GM10248 (cell line): Measurements from ENCODE around the gene NUDT1.

Experiments
- CTCF ChIA-PET: fragments of 300-600 bp; sonication (Branson Sonifier 250); formaldehyde crosslinking; extraction: SDS; loops from one replicate; lab custom pipeline; 2021; ENCODE audit warnings: antibody characterized with exemption; lab: Yijun Ruan, JAX
- POLR2A ChIA-PET: fragments of 350-650 bp; sonication (Branson Sonifier 250); formaldehyde crosslinking; extraction: SDS; loops from one replicate; lab custom pipeline; 2020; ENCODE audit warnings: antibody characterized with exemption; lab: Yijun Ruan, JAX
- DNase-seq: peaks from one replicate; pipeline ENCODE4 v3.0.0; 2012; ENCODE audit errors: extremely low spot score
- TF ChIP-seq, protein P1 (sequence below): IDR thresholded peaks from 2 replicates; pipeline ENCODE4 v1.5.1; 2012; ENCODE audit warnings: mild to moderate bottlenecking, low read depth; ENCODE audit errors: extremely low read depth, missing control alignments, control extremely low read depth

The NUDT1 gene

DNA sequence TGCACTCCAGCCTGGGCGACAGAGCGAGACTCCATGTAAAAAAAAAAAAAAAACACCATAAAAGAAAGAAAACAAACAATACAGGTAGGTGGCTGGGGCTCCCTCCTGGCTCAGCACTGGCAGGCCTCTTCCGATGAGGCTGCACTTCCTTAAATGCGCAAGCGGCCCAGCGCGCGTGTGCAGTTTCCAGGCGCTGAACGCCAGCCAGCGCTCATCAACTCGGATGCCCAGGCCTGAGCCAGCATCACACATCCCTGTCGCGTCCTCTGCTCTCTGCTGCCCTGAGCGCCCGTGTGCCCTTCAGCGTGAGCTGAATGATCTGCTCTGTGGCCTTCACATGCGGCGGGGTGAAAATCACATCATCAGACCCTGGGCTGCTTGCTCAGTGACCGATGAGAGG is 31.8 kb downstream of the NUDT1 start:
- ChIA-PET POLR2A (no interaction called here), CTCF (interaction anchor here (1.2 to 2.2 kb wide), 2 partner anchors 9 to 14 kb away, joined by 4 to 6 read pairs; no protein-coding TSS in a partner anchor)
- no peak for DNase-seq
- TF ChIP-seq, protein P1, sequence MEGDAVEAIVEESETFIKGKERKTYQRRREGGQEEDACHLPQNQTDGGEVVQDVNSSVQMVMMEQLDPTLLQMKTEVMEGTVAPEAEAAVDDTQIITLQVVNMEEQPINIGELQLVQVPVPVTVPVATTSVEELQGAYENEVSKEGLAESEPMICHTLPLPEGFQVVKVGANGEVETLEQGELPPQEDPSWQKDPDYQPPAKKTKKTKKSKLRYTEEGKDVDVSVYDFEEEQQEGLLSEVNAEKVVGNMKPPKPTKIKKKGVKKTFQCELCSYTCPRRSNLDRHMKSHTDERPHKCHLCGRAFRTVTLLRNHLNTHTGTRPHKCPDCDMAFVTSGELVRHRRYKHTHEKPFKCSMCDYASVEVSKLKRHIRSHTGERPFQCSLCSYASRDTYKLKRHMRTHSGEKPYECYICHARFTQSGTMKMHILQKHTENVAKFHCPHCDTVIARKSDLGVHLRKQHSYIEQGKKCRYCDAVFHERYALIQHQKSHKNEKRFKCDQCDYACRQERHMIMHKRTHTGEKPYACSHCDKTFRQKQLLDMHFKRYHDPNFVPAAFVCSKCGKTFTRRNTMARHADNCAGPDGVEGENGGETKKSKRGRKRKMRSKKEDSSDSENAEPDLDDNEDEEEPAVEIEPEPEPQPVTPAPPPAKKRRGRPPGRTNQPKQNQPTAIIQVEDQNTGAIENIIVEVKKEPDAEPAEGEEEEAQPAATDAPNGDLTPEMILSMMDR, result no peak

DNA sequence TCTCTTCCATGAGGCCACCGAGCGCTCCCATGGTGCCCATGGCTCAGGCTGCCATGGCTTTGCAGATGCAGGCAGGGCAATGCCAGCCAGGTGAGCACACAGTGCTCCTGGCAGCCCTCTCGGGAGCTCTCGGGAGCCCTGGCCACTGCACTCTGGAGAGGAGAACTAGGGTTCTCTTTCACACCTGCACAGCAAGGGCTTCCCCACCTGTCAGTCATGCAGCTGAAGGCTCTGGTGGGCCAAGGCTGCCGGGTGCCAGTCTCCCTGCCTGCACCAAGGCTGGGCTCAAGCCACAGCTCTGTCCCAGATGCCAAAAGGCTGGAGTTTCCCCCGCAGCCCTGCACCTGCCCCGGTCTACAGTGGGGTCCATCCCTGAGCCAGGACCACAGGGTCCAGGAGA is 32.6 kb downstream of the NUDT1 start:
- TF ChIP-seq, protein P1, result no peak
- no peak for DNase-seq
- CTCF ChIA-PET, result interaction anchor here (1.2 to 2.2 kb wide), 2 partner anchors 10 to 15 kb away, joined by 4 to 6 read pairs; no protein-coding TSS in a partner anchor
- POLR2A ChIA-PET, result no interaction called here

DNA sequence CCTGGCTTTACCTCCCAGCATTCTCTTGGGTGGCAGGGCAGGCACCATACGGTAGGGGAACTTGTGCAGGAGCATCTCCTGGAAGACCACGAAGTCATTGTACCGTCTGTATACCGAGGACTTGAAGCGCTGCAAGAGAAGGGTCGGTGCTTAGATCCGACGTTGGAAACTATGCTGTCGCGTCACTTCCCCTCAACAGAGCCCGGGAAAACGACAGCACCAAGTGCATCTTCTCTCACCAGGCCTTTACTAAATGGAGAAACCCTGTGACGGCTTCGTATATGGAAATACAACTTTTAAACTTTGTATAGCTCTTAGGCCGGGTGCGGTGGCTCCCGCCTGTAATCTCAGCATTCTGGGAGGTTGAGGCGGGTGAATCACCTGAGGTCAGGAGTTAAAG is 33.1 kb downstream of the NUDT1 start:
- CTCF ChIA-PET, result interaction anchor here (1.2 to 2.2 kb wide), 2 partner anchors 10 to 16 kb away, joined by 4 to 6 read pairs; no protein-coding TSS in a partner anchor
- TF ChIP-seq, protein P1, result no peak
- POLR2A ChIA-PET, result no interaction called here
- DNase-seq, result no peak

DNA sequence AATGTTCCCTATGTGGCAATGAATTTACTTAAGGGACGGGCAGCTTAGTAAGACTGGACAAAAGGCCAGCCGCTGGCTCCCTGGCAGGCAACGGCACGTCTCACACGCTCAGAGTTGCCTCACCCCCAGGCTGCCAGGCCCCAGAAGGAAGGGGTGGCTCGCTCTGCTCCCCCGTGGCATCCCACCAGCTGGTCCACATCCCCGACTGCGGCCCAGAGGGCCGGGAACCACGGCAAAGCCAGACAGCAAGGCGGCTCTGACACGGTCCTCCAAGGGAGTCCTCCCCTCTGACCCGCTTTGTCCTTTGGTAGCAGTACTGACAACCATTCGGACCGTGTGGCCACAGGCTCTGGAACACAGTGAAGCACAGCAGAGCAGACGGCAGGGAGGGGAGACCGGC is 34.1 kb downstream of the NUDT1 start:
- TF ChIP-seq, protein P1, result no peak
- POLR2A ChIA-PET, result no interaction called here
- CTCF ChIA-PET, result interaction anchor here (0.8 to 2.2 kb wide), 2 partner anchors 11 to 28 kb away, joined by 3 to 6 read pairs; no protein-coding TSS in a partner anchor
- no peak for DNase-seq

DNA sequence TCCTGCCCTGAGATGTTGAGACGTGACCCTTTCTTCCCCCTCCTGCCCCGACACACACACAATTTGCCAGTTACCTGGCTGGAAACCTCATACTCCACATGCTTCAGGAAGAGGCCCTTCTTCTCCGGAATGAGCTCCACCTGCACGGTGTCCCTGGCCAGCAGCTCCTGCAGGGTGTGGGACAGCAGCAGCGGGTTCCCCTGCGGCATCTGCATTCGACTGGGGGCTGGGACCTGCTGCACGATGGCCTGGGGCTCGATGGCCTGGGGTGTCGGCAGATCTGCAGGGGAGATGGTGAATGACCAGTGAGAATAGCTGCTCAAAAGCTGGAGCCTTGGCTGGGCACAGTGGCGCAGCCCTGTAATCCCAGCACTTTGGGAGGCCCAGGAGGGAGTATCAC is 36.0 kb downstream of the NUDT1 start:
- CTCF ChIA-PET, result no interaction called here
- POLR2A ChIA-PET, result no interaction called here
- no peak for DNase-seq
- TF ChIP-seq, protein P1, result no peak

DNA sequence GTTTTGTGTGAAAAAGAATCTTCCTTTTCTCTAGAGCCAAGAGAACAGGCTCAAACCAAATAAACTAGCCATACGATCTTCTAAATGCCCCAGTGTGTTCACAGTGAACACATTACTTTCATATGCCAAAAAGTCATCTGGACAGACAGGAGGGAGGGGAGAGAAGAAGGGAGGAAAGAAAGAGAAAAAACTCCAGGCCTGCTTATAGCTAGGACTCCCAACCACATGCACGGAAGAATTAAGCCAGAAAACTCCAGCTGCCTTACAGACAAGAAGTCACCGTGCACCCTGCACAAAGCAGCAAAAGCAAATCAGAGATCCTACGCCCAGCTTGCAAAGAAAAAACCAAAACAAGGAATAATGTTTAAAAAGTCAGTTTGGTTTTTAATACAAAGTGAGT is 37.9 kb downstream of the NUDT1 start:
- TF ChIP-seq, protein P1, result no peak
- POLR2A ChIA-PET, result no interaction called here
- no peak for DNase-seq
- CTCF ChIA-PET, result interaction anchor here (0.6 to 1.5 kb wide), 3 partner anchors 8 to 64 kb away, joined by 3 to 4 read pairs (median 4); no protein-coding TSS in a partner anchor
